Neural progenitor cell (in vitro differentiated cells): ENCODE data around the gene MAMDC4.

Experiments used
- EZH2 ChIP-seq: fragments of 200-600 bp; sonication (generic); IDR thresholded peaks from 2 replicates; pipeline ENCODE4 v1.6.1; 2017; ENCODE audit warnings: antibody characterized with exemption, mild to moderate bottlenecking, moderate library complexity
- TF ChIP-seq, protein P1 (sequence below): fragments of 200-600 bp; sonication (generic); IDR thresholded peaks from 2 replicates; pipeline ENCODE4 v1.5.1; 2017; ENCODE audit warnings: antibody characterized with exemption, mild to moderate bottlenecking

DNA sequence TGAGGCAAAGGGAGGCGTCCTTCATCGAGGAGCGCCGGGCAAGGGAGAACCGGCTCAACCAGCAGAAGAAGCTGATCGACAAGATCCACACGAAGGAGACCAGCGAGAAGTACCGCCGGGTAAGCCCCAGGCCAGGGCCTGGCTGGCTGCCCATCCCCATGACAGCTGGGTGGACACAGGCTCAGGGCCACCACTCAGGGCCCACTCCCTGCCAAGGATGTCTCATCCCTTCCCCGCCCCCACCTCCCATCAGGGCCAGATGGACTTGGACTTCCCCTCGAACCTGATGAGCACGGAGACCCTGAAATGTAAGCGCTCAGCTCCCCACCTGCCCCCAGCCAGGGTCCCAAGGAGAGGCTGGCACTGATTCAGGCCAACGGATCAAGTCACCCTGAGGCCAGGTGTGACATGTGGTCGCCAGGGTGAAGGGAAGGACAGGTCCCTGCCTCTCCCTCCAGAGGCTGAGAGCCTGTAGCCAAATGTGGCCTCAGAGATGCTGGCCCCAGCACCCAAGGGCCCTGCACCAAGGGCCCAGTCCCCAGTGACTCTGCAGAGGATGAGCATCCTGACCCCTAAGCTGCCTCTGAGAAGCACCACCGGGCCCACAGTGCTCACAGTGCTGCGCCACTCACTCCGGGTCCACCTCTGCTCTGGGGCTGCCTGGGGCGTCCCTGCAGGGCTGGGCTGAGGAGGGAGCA lies 47.5 kb upstream of the MAMDC4 start:
- TF ChIP-seq, protein P1, sequence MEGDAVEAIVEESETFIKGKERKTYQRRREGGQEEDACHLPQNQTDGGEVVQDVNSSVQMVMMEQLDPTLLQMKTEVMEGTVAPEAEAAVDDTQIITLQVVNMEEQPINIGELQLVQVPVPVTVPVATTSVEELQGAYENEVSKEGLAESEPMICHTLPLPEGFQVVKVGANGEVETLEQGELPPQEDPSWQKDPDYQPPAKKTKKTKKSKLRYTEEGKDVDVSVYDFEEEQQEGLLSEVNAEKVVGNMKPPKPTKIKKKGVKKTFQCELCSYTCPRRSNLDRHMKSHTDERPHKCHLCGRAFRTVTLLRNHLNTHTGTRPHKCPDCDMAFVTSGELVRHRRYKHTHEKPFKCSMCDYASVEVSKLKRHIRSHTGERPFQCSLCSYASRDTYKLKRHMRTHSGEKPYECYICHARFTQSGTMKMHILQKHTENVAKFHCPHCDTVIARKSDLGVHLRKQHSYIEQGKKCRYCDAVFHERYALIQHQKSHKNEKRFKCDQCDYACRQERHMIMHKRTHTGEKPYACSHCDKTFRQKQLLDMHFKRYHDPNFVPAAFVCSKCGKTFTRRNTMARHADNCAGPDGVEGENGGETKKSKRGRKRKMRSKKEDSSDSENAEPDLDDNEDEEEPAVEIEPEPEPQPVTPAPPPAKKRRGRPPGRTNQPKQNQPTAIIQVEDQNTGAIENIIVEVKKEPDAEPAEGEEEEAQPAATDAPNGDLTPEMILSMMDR, result no peak
- no peak for TF ChIP-seq EZH2
